ENCODE data around the gene KNDC1.

Gene KNDC1

DNA sequence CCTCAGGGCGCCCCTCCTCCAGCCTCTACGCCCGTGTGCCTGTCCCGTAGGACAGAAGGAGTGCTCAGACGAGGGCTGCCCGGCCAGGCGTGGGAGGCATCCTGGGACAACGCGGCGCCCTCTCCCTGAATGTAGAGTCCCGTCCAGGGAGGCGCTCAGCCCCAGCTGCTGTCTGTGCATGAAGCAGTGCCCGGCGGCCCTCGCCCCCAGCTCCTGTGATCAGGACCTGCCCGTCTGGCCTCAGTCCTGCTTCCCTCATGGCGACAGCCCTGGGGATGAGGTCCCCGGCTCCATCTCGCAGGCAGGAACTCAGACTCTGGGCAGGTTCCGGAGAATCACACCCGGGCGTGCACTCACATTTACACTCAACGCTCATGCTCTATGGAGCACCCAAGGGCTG, 45.1 kb downstream of the KNDC1 start:
- no peak for DNase-seq (ENCODE audit: low read depth, low spot score)

DNA sequence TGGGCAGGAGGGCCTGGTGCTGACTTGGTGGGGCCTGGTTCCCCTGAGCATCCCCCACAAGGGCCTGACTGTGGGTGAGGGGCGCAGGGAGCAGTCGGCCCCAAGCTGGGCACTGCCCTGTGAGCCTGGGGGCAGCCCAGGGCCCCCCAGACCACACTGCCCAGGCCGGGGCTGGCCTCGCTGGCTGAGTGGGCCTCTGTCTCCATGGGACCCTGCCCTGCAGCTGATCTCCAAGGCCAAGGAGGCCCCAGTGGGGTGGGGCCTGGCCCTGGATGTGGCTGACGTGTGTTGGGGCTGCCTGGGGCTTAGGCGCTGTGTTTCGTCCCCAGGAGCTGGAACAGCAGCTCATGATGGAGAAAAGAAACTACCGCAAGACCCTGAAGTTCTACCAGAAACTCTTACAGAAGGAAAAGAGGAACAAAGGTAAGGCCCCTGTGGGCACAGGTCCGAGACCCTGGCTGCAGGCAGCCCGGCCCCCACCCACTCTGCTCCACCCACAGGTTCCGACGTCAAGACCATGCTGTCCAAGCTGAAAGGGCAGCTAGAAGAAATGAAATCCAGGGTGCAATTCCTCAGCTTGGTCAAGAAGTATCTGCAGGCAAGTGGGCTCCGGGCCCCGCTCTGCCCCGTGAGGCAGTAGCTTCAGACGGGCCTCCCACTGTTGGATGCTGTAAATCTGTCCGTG, 46.5 kb downstream of the KNDC1 start:
- DNase-seq (ENCODE audit: low read depth, low spot score) = no peak

DNA sequence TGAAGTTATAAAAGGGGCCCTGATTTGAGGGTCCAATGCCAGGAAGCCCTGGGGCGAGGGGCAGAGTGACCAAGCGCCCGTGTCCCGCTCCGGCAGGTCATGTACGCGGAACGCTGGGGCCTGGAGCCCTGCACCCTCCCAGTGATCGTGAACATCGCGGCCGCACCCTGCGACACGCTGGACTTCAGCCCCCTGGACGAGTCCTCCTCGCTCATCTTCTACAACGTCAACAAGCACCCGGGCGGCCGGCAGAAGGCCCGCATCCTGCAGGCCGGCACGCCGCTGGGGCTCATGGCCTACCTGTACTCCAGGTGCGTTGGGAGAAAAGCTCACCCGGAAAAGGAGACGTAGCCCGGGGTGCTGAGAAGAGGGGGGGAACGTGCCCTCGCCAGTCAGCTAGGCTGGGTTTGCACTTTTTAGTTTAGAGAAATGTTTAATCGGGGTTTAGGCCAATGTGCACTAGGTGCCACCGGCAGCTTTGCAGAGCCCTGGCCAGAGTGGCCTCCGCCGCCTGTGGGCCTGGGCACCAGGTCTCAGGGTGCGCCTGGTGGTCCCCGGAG, 47.1 kb downstream of the KNDC1 start:
- DNase-seq (ENCODE audit: low read depth, low spot score) = no peak

DNA sequence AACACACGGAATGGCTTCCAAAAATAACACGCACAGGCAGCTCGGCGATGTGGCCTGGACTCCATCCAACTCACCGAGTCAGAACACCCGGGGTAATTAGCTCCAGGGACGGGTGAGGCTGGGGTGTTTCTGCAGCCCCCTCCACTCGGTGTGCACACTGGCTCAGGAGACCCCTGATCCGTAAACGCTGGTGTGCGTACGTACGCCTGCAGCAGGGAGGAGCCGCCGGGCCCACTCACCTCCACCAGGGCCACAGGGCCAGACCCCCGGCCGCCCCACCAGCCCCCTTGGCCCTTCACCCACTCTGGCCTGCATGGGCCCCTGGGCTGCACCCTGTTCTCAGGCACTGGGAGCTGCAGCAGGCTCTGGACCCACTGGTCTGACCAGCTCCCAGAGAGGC, 47.6 kb downstream of the KNDC1 start:
- no peak for DNase-seq (ENCODE audit: low read depth, low spot score)

DNA sequence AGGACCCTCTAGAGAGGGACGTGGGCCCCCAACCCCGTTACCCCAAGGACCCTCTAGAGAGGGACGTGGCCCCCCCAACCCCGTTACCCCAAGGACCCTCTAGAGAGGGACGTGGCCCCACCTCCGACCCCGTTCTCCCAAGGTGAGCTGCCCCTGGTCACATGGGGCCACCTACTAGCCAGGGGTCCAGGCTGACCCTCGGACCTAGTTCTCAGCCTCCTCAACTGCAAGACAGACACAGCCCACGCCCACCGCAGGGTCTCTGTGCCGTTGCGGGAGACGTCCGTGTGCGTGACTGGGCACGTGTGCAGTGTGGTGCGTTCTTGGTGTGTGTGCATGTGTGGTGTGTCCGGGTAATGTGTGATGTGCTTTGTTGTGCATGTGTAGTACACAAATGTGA, 48.4 kb downstream of the KNDC1 start:
- no peak for DNase-seq (ENCODE audit: low read depth, low spot score)

DNA sequence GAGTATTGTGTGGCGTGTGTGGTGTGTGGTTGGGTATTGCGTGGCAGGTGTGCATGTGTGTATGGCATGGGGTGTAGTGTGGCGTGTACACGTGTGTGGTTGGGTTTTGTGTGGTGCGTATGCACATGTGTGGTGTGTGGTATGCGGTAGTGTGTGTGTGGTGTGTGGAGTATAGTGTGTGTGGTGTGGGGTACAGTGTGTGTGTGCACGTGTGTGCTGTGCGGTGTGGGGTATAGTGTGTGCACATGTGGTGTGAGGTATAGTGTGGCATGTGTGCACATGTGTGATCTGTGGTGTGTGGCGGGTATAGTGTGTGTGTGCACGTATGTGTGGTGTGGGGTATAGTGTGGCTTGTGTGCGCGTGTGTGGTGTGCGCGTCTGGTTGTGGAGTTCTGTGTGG, 49.1 kb downstream of the KNDC1 start:
- DNase-seq (ENCODE audit: low read depth, low spot score) = no peak

DNA sequence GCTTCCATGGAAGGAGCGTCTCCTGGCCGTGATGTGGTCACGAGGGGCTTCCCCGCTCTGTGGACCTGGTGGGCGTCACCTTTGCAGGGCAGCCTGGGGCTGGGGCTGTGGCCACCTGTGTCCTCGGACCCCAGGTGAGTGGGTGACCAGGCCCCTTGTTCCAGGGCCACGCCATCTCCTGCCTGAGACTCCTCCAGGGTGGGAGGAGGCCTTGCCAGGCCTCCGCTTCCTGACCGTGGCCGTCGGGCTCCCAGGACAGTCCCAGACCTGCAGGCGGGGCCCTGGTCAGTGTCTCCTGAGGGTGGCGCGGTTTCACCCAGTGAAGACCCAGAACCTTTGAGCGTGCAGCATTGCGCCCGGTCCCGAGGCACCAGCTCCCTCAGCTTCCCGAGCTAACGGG, 49.6 kb downstream of the KNDC1 start:
- DNase-seq (ENCODE audit: low read depth, low spot score) = no peak

DNA sequence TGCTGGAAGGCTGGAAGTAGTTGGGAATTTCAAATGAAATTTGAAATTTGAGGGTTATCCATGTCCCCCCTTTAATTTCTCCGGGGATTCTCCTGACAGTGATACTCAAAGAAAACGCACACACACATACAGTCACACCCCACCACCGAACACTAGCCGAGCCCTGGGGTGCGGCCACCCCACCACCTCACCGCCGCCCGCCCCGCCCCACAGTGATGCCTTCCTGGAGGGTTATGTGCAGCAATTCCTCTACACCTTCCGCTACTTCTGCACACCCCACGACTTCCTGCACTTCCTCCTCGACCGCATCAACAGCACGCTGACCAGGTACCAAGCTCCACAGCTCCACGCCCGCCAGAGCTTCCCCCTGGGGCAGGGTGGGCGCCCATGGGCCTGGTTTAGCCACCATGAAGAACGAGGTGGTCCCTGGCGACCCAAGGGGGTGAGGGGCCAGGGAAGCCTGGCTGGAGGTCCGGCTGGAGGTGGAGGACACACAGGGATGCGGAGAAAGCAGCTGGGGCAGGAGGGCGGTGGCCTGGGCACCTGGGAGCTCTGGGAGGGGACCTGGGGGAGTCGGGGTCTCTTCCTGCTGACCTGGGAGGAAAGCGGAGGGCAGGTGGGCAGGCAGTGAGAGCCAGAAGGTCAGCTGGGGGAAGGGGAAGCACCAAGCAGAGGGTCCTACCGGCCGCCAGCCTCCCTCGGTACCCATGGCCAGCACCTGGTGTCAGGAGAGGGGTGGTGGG, 50.5 kb downstream of the KNDC1 start:
- DNase-seq (ENCODE audit: low read depth, low spot score) = no peak

DNA sequence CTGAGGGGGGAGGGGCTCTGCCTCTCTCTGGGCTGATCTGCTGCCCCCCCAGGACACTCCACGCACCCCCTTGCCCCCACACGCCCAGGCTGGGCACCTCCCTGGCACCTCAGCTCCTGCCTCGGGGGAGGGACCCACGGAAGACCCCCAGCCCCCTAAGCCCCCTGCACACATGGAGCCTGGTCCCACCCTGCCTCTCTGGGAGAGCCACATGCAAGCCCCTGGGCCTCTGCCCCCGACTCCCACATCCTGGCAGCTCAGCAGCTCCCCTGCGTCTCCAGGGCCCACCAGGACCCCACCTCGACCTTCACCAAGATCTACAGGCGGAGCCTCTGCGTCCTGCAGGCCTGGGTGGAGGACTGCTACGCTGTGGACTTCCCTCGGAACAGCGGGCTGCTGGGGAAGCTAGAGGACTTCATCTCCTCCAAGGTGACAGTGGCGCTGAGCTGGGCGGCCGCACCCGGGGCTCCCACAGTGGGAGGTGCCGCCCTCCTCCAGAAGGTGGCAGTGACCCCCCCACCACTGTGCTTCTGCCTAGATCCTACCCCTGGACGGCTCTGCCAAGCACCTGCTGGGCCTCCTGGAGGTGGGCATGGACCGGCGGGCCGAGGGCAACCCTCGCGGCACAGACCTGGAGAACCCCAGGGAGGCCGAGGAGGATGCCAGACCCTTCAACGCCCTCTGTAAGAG, 51.3 kb downstream of the KNDC1 start:
- DNase-seq (ENCODE audit: low read depth, low spot score) = no peak

DNA sequence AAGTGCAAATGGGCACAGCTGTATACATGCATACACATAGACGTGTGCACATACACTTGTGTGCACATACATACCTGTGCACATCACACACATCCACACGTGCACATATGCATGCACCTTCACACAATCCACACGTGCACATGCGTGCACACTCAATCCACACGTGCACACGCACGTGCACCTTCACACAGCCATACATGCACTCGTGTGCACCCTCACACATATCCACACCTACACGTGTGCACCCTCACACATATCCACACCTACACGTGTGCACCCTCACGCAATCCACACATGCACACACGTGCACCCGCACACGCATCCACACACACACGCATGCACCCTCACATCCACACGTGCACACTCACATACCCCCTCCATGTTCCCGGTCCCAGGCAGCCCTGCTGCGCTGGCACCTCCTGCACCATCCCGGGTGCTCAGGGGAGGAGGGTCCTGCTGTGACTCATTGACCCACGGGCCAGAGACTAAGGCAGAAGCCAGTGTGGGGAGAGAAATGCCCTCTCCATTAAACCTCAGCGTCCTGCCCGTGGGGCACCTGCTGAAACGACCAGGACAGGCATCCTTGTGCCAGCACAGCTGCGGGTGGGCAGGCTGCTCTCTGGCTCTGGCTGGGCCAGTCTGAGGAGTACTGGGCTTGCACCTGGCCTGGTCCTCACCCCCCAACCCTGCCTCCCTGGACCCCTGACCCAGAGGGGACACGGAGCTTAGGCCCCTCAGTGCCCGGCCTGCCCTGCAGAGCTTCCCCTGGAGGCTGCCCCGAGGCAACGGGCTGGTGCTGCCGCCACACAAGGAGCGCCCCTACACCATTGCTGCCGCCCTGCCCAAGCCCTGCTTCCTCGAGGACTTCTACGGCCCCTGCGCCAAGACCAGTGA, 52.2 kb downstream of the KNDC1 start:
- DNase-seq (ENCODE audit: low read depth, low spot score) = no peak

DNA sequence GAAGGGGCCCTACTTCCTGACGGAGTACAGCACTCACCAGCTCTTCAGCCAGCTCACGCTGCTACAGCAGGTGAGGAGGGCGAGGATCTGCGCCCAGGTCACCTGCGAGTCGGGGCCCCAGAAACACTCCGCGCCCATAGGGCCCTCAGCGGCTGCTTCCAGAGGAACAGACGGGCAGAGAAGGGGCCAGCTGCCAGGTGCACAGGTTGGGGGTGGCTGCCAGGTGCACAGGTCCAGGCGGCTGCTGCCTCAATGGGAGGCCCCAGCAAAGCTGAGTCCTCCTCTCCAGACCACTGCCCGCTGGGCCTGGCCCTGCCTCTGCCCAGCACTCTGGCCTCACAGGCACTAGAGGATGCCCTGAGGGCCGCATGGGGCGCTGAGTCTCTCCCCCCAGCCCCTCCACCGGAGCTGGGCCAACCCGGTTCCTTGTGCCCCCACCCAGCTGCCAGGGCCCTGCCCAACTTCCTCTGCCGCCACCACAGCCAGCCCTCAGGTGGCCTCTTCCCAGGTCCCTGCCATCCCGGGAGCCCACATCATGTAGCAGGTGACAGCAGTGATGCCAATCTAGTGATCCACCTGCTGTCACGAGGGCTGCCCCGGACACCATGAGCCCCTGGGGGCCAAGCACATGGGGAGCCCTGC, 53.0 kb downstream of the KNDC1 start:
- DNase-seq (ENCODE audit: low read depth, low spot score) = no peak

DNA sequence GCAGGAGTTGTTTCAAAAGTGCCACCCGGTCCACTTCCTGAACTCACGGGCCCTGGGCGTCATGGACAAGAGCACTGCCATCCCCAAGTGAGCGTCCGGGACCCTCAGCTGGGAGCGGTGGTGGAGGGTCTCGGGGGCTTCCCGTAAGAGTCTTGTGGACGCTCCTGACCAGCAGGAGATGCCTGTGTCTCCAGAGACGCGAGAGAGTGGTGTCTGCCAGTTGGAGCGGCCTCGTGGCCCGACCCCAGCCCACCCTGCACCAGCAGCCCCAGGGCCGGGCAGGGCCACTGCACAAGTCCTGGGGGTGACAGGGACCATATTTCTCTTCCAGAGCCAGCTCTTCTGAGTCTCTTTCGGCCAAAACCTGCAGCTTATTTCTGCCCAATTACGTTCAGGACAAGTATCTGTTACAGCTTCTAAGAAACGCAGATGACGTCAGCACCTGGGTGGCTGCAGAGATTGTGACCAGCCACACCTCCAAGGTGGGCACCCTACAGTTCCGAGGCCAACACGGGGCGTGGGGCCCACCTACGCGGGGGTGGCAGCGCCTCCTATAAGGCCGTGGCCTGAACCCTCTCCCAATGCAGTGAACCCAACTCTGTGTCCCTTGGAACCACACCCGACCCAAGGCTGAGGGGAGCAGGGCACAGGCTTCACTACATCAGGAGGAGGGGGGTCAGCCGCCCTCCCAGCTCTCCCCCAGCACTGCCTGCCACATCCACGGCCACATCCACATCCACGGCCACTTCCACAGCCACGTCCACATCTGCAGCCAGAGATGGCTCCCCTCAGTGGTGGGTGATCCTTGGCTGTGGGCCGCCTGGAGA, 53.8 kb downstream of the KNDC1 start:
- no peak for DNase-seq (ENCODE audit: low read depth, low spot score)

DNA sequence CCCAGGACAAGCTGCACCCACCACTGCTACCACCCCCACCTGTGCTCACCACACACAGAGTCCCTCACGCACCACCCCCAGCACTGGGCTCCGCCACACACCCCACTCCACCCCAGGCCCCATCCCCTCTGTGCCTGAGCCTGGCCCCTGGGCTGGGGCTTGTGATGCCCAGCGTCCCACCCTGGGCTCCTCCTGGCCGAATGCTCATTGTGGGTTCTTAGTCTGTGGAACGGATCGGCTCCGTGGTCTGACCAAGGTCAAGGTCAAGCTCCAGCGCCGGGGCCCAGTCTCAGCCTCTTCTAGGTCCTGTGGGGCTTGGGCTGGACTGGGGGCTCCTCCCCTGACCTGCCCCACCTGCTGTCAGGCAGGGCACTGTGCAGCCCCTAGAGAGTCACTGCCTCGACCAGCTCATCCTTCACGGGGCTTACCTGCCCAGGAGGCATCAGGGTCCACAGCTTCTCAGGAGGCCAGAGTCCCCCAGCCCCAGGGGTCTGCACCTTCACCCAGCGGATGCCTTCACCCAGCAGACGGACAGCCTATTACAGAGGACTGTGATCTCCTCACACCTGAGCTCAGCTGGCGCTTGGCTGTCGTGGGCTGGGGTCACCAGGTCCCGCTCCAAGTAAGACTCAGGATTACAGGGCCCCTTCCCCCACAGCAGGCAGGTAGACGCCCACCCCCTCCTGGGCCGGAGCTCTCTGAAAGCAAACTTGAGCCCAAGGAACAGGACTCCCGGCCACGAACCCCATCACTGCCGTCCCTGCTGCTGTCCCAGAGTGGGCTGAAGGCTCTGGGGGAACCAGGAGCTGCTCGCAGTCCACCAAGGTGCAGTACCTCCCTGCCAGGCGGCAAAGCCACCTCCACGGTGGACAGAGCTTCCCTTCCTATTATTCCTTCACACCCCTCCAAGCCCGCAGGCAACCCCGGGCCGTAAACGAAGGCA, 54.7 kb downstream of the KNDC1 start:
- DNase-seq (ENCODE audit: low read depth, low spot score) = no peak

DNA sequence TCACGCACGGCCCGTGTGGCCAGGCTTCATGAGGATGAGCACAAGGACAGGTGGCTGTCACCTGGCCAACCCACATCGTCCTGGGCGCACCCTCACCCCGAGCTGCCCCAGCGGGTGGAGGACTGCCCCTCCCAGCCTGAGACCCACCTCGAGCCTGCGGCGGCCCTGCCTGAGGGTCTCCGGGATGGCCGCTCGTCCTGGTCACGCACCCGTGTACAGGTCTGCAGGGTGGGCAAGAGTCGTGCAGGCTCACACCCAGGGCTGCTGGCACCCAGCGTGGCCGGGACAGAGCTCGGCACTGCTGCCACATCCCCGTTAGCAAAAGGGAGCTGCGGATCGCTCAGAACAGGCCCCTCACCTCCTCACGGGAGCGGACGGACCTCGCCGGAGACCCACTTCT, 55.6 kb downstream of the KNDC1 start:
- DNase-seq (ENCODE audit: low read depth, low spot score) = no peak

DNA sequence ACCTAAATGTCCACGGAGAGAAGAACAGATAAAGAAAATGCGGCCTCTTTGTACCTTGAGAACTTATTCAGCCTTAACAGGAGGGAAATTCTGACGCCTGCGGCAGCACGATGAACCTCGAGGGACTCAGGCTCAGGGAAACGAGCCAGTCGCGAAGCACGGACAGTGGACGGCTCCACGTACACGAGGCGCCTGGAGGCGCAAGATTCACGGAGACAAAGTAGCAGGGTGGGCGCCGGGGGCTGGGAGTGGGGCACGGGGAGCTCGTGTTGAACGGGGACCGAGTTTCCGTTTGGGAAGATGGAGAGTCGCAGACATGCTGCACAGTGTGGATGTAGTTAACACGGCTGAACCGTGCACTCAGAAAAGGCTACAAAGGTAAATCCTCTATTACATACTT, 56.8 kb downstream of the KNDC1 start:
- no peak for DNase-seq (ENCODE audit: low read depth, low spot score)

DNA sequence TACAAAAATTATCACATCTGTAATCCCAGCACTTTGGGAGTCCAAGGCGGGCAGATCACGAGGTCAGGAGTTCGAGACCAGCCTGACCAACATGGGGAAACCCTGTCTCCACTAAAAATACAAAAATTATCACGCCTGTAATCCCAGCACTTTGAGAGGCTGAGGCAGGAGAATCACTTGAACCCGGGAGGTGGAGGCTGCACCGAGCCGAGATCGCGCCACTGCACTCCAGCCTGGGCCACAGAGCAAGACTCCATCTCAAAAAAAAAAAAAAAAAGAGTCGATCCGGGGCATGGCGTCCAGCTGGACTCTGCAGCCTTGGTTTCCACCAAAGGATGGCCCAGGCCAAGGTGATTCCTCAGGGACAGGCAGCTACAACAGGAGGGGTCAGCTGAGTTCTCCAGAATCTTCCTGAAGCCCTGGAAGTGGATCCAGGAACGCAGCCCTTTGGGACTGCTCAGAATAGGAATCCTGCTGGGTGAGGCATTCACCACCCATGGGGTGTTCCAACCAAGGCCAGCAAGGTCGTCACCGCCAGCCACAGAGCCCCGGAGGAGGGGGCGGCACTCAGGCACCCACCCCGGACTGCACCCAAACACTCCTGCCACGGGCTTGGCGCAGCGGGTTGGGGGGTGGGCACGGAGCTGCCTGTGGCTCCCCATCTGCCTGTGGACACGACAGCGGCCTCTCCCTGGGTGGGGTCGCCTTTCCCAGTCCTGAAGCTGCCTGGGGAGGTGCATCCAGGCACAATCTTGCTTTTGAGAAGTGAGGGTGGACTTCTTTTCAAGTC, 58.0 kb downstream of the KNDC1 start:
- no peak for DNase-seq (ENCODE audit: low read depth, low spot score)

DNA sequence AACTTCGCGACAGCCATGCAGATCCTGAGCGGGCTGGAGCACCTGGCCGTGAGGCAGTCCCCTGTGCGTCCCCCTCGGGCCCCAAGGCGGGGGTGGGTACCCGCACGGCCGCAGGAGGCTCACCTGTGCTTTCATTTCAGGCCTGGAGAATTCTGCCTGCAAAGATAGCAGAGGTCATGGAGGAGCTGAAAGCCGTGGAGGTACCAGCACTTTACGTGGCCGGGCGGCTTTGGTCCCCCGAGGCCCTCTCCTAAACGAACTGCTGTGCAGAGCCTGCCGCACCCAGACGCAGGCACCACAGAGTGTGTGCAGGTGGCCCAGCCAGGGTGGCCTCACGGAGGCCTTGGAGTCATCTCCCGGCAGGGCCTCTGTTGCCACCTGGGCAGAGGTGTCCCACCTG, 58.9 kb downstream of the KNDC1 start:
- DNase-seq (ENCODE audit: low read depth, low spot score) = no peak

DNA sequence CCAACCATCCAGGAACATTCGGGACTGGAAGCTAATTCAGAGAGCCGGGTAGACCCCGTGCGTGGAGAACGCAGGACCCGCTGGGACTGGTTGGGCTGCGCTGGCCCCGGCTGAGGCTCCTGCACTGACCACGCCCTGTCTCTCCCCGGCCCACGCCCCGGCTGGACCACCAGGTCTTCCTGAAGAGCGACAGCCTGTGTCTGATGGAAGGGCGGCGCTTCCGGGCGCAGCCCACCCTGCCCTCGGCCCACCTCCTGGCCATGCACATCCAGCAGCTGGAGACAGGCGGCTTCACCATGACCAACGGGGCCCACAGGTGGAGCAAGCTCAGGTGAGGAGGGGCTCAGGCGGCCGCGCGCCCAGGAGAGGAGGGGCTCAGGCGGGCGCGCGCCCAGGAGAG, 59.8 kb downstream of the KNDC1 start:
- no peak for DNase-seq (ENCODE audit: low read depth, low spot score)
